ENCODE results near the gene SEZ6. TPM values are rescaled to one million over a fixed set of nuclear protein-coding genes. Genes with fewer than 3 reads are reported as not detected.

Gene SEZ6
- total and polyA plus RNA-seq, 10 of the 15 experiments (the other 5 are each of a cell fraction or from before 2014, with no cell fraction given), result 0.05 to 0.87 (median 0.17) TPM; not detected in 4

DNA sequence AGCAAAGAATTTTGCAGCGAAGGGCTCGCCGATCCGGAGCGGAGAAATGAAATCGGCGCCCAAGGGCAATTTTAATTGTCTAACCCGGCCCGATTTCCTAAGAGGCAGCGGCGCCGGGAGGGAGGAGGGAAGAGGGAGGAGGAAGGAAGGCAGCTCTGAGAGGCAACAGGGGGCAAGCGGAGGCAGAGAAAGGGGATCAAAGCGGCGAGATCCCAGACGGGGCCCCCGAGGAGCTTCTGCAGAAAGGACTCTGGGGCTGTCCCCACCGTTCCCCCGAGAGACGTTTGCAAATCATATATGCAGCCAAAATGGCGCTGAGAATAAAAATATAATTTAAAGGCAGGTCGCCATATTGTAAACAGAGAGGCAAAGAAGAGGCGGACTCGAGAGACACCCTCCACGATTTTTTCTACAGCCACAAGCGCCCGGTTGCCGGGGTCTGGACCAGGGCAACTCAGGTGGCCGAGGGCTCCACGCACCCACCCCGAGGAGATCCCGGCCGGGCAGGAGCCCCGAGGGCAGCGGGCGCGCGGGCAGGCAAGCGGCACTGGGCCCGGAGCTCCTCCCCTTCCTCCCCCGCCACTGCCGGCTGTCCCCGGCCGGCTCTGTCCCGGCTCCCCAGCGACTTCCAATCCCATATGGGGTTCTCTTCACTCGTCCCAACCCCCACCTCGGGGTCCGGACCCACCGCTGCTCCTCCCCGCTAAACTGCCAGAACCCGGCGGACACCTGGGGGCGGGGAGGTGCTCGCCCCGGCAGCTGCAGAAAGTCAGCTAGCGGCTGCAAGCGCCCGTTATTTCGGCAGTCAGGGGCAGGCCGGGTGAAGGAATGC, 56.4 kb downstream of the SEZ6 start (continued):
- peak; percentile 18; the same call in 1 of the 2 replicates for TF ChIP-seq BACH1 (IDR thresholded peaks at IDR 0.05; ENCODE audit: borderline replicate concordance)
- TF ChIP-seq RAD51 (IDR thresholded peaks at IDR 0.05), result no peak
- TF ChIP-seq STAT3 (IDR thresholded peaks at IDR 0.05; ENCODE audit: low read depth, low read length), result no peak
- TF ChIP-seq ZNF24 (IDR thresholded peaks at IDR 0.05), result no peak
- TF ChIP-seq YY1 (IDR thresholded peaks at IDR 0.05; ENCODE audit: low read depth, low read length), result peak; percentile 94
- TF ChIP-seq IKZF2 (IDR thresholded peaks at IDR 0.05), result peak; percentile 40 to 43; a peak in 1 of 4 replicates
- TF ChIP-seq, protein P1, sequence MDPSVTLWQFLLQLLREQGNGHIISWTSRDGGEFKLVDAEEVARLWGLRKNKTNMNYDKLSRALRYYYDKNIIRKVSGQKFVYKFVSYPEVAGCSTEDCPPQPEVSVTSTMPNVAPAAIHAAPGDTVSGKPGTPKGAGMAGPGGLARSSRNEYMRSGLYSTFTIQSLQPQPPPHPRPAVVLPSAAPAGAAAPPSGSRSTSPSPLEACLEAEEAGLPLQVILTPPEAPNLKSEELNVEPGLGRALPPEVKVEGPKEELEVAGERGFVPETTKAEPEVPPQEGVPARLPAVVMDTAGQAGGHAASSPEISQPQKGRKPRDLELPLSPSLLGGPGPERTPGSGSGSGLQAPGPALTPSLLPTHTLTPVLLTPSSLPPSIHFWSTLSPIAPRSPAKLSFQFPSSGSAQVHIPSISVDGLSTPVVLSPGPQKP (IDR thresholded peaks at IDR 0.05; ENCODE audit: low read depth, low read length), result no peak

DNA sequence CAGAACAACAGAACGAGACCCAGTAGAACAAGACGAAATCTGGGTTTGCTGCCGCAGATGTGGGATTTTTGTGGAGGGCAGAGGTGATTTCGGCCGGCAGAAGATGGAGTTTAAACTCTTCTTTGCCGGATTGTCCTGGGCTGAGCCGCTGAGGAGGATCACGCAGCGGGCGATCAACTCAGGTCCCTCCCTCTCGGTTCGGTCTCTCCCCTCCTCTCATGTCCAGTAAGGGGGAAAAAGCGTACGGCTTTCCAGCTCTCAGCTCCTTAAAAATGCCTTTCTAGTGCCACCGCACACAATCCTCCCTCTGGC, 57.0 kb downstream of the SEZ6 start:
- no peaks in the 10 kb centered on the region for H3K9me3 ChIP-seq (replicated peaks; ENCODE audit: control insufficient read depth, insufficient read depth, low read length)
- DNase-seq (ENCODE audit: low read depth, low spot score), result no peak
- H4K20me1 ChIP-seq (ENCODE audit: control insufficient read depth, insufficient read depth), result no peaks in the 10 kb centered on the region
- intact Hi-C loops (cut with micrococcal nuclease; ENCODE audit: unreplicated experiment) (no loop called here), in situ Hi-C loops (cut with MboI) (no loop called here)
- POLR2A ChIA-PET, result interaction anchor here (1.1 to 2.9 kb wide), 7 partner anchors 51 to 304 kb away, joined by 4 to 19 read pairs (median 7); partner anchors contain the start of genes BLTP2, FLOT2, NEK8 and RPL23A
- H3K4me3 ChIP-seq, result peak overlapping the region; percentile 92
- peak overlapping the region; percentile 81 for H3K4me2 ChIP-seq (ENCODE audit: control insufficient read depth, insufficient read depth)
- no peak for FAIRE-seq
- H3K27ac ChIP-seq (ENCODE audit: control insufficient read depth, insufficient read depth), result peak overlapping the region; percentile 64
- RAD21 ChIA-PET (ENCODE audit: unreplicated experiment), result interaction anchor here (2.3 to 2.9 kb wide), 2 partner anchors 49 to 222 kb away, joined by 21 to 27 read pairs; partner anchors contain the start of genes FLOT2 and TLCD1
- no peak overlapping the region for H2AFZ ChIP-seq (ENCODE audit: control insufficient read depth, low read depth, low read length)
- TSS peak; percentile 49 for BruUV-seq (replicated peaks)
- H3K4me1 ChIP-seq (ENCODE audit: control insufficient read depth, insufficient read depth, low read length), result peaks cover 17% of the 10 kb centered on the region
- SMC1A ChIA-PET (ENCODE audit: uncharacterized antibody, unreplicated experiment), result interaction anchor here (1.0 to 3.0 kb wide), 8 partner anchors 12 to 210 kb away, joined by 3 to 11 read pairs (median 6); partner anchors contain the start of gene FLOT2
- TF ChIP-seq, protein P2, sequence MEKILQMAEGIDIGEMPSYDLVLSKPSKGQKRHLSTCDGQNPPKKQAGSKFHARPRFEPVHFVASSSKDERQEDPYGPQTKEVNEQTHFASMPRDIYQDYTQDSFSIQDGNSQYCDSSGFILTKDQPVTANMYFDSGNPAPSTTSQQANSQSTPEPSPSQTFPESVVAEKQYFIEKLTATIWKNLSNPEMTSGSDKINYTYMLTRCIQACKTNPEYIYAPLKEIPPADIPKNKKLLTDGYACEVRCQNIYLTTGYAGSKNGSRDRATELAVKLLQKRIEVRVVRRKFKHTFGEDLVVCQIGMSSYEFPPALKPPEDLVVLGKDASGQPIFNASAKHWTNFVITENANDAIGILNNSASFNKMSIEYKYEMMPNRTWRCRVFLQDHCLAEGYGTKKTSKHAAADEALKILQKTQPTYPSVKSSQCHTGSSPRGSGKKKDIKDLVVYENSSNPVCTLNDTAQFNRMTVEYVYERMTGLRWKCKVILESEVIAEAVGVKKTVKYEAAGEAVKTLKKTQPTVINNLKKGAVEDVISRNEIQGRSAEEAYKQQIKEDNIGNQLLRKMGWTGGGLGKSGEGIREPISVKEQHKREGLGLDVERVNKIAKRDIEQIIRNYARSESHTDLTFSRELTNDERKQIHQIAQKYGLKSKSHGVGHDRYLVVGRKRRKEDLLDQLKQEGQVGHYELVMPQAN (conservative IDR thresholded peaks at IDR 0.05), result no peak
- TF ChIP-seq ZNF384 (IDR thresholded peaks at IDR 0.05; ENCODE audit: borderline replicate concordance, low read depth, low read length) (no peak), ZNF217 (IDR thresholded peaks at IDR 0.05) (no peak), CBX3 (IDR thresholded peaks at IDR 0.05; ENCODE audit: borderline replicate concordance, low read depth) (no peak), SIX5 (IDR thresholded peaks at IDR 0.05; ENCODE audit: low read depth, low read length, severe bottlenecking) (no peak), NRF1 (conservative IDR thresholded peaks at IDR 0.05; ENCODE audit: low read depth, low read length) (no peak)
- TF ChIP-seq, protein P3, sequence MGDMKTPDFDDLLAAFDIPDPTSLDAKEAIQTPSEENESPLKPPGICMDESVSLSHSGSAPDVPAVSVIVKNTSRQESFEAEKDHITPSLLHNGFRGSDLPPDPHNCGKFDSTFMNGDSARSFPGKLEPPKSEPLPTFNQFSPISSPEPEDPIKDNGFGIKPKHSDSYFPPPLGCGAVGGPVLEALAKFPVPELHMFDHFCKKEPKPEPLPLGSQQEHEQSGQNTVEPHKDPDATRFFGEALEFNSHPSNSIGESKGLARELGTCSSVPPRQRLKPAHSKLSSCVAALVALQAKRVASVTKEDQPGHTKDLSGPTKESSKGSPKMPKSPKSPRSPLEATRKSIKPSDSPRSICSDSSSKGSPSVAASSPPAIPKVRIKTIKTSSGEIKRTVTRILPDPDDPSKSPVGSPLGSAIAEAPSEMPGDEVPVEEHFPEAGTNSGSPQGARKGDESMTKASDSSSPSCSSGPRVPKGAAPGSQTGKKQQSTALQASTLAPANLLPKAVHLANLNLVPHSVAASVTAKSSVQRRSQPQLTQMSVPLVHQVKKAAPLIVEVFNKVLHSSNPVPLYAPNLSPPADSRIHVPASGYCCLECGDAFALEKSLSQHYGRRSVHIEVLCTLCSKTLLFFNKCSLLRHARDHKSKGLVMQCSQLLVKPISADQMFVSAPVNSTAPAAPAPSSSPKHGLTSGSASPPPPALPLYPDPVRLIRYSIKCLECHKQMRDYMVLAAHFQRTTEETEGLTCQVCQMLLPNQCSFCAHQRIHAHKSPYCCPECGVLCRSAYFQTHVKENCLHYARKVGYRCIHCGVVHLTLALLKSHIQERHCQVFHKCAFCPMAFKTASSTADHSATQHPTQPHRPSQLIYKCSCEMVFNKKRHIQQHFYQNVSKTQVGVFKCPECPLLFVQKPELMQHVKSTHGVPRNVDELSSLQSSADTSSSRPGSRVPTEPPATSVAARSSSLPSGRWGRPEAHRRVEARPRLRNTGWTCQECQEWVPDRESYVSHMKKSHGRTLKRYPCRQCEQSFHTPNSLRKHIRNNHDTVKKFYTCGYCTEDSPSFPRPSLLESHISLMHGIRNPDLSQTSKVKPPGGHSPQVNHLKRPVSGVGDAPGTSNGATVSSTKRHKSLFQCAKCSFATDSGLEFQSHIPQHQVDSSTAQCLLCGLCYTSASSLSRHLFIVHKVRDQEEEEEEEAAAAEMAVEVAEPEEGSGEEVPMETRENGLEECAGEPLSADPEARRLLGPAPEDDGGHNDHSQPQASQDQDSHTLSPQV (IDR thresholded peaks at IDR 0.05), result no peak
- CTCF ChIA-PET, result interaction anchor here (1.3 to 3.8 kb wide), 8 partner anchors 11 to 222 kb away, joined by 4 to 22 read pairs (median 7); partner anchors contain the start of genes DHRS13 and TLCD1
- H3K9ac ChIP-seq (ENCODE audit: control insufficient read depth, insufficient read depth, low read length), result peak overlapping the region; percentile 85
- no peaks in the 10 kb centered on the region; a peak in 2 of 4 replicates for H3K36me3 ChIP-seq (ENCODE audit: control insufficient read depth in 2 of 2, insufficient read depth in 2 of 2, low read length in 1 of 2)
- H3K27me3 ChIP-seq (replicated peaks in 1 of 2; ENCODE audit: control insufficient read depth in 2 of 2, insufficient read depth in 2 of 2, low read length in 1 of 2), result no peaks in the 10 kb centered on the region
- ATAC-seq, result no peak
- under 1% methylated on average over 15 of the region's 15 CpGs for WGBS (ENCODE audit: insufficient coverage, insufficient replicate concordance, low lambda C conversion rate, missing lambda C conversion rate)
- peaks cover 72% of the 10 kb centered on the region for H3K79me2 ChIP-seq (ENCODE audit: control insufficient read depth, insufficient read depth, low read length)

Data from GM12878 (cell line).